ENCODE results near the gene SLC46A3. TPM values are rescaled to one million over a fixed set of nuclear protein-coding genes. Genes with fewer than 3 reads are reported as not detected.
A peak's percentile ranks its signal among the peaks of the same experiment; 100 is the strongest.
"Not testable (repeated sequence)": the region's sequence is repeated elsewhere in the genome, so short reads cannot be mapped to it uniquely, and the experiment has no call there.

The SLC46A3 gene
- total and polyA plus RNA-seq, 8 donors = 3.3 to 9.0 (median 6.0) TPM

- TF ChIP-seq CTCF (IDR thresholded peaks at IDR 0.05) = no peak
- Histone ChIP-seq H3K27ac (no peak overlapping the region), H3K4me3 (no peak overlapping the region), H3K4me1 (no peaks in the 10 kb centered on the region), H3K36me3 (no peaks in the 10 kb centered on the region), H3K27me3 (no peaks in the 10 kb centered on the region), H3K9me3 (no peaks in the 10 kb centered on the region)
- DNase-seq (no peak), ATAC-seq (no peak), FAIRE-seq (peak; percentile 9)
- WGBS, 2 donors = 57 to 68% methylated on average over 3 of the region's 3 CpGs
- intact Hi-C loops (cut with DNase I) = no loop called here
Measured at GRCh38 chr13:28685892-28686291, 32.9 kb downstream of the SLC46A3 start.

- no peak for ATAC-seq
- no peaks in the 10 kb centered on the region for H3K4me1 ChIP-seq
- no peaks in the 10 kb centered on the region for H3K36me3 ChIP-seq
- intact Hi-C loops (cut with DNase I) = no loop called here
- no peak overlapping the region for H3K27ac ChIP-seq
- no peaks in the 10 kb centered on the region for H3K9me3 ChIP-seq
- H3K4me3 ChIP-seq = no peak overlapping the region
- TF ChIP-seq CTCF (IDR thresholded peaks at IDR 0.05) = no peak
- no peaks in the 10 kb centered on the region for H3K27me3 ChIP-seq
- no peak for FAIRE-seq
- WGBS, 2 donors = 76 to 93% methylated on average over 12 of the region's 12 CpGs
- DNase-seq = no peak
Measured at GRCh38 chr13:28685114-28685513, 33.7 kb downstream of the SLC46A3 start.

GRCh38 chr13:28684257-28684656 lies 34.5 kb downstream of the SLC46A3 start:
- ATAC-seq = no peak
- Histone ChIP-seq H3K36me3 (peaks cover 0 to under 1% (median 0%) of the 10 kb centered on the region in 3 donors), H3K27me3 (no peaks in the 10 kb centered on the region), H3K27ac (no peak overlapping the region), H3K4me3 (no peak overlapping the region), H3K9me3 (no peaks in the 10 kb centered on the region), H3K4me1 (no peaks in the 10 kb centered on the region)
- intact Hi-C loops (cut with DNase I) = no loop called here
- no peak for TF ChIP-seq CTCF (IDR thresholded peaks at IDR 0.05)
- peak in 1 of 6 donors; percentile 29 for DNase-seq
- no peak for FAIRE-seq
- WGBS, 2 donors = 29 to 33% methylated on average over 7 of the region's 7 CpGs

- DNase-seq; H3K4me1 ChIP-seq; ATAC-seq; H3K9me3 ChIP-seq; FAIRE-seq; H3K27ac ChIP-seq; intact Hi-C loops (cut with DNase I); H3K27me3 ChIP-seq; H3K4me3 ChIP-seq; H3K36me3 ChIP-seq: not testable (repeated sequence)
- 78 to 81% methylated on average over 8 of the region's 8 CpGs for WGBS, 2 donors
Measured at GRCh38 chr13:28683169-28683568, 35.6 kb downstream of the SLC46A3 start.

- H3K4me3 ChIP-seq = no peak overlapping the region
- intact Hi-C loops (cut with DNase I) = no loop called here
- ATAC-seq (no peak), FAIRE-seq (no peak), DNase-seq (no peak)
- no peaks in the 10 kb centered on the region for H3K27me3 ChIP-seq
- no peak for TF ChIP-seq CTCF (IDR thresholded peaks at IDR 0.05)
- H3K36me3 ChIP-seq = peaks cover 0 to 21% (median 5%) of the 10 kb centered on the region in 3 donors
- WGBS, 2 donors = 92% methylated on average over 2 of the region's 2 CpGs
- no peak overlapping the region for H3K27ac ChIP-seq
- no peaks in the 10 kb centered on the region for H3K9me3 ChIP-seq
- no peaks in the 10 kb centered on the region for H3K4me1 ChIP-seq
Measured at GRCh38 chr13:28680541-28680940, 38.2 kb downstream of the SLC46A3 start.
